ENCODE measurements around the gene COA8. TPM values are rescaled to one million over a fixed set of nuclear protein-coding genes. Genes with fewer than 3 reads are reported as not detected.

COA8 gene
- total and polyA plus RNA-seq, 2 donors (not counting 1 experiment from before 2014, with no cell fraction given): 25.5 to 26.4 TPM

DNA sequence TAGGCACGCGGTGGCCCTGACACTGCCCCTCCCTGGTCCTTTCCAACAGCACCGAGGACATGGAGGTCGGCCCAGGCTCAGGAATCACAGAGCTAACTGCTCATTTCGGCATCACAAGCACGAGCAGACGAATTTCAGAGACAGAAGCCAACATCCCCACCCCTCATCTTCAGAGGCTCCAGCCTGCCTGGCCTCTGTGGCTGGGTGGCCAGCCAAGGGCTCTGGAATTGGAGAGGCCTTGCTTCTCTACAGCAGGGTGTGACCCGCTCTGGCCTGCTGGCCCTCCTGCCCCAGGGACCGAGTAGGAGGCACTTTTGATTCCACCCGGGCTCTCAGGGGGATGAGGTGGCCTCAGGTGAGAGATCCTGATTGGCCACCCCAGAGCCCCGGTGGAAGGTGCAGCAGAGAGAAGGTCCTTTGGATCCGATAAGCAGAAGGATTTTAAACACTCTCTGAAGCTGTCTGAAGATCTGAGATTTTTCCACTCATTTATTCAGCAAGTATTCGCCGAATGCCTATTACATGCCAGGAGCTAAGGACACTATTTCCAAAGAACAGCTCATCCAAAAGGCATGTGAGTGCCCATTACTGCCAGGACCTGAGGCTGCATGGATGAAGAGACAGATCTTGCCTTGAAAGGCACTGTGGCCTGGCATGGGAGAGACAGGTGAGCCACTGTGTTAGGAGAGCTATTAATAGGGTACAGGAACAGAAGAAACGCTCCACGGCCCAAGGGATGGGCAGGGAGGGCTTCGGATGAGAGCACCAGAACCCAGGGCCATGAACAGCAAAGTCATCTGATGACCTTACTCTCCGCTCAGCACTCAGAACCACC lies 10.5 kb upstream of the COA8 start:
- peaks cover 21% of the 10 kb centered on the region for H3K4me1 ChIP-seq (ENCODE audit: control insufficient read depth, extremely low read depth, insufficient read depth, low read length)
- H3K27me3 ChIP-seq (ENCODE audit: control insufficient read depth, insufficient read depth, low read length): no peaks in the 10 kb centered on the region
- DNase-seq (ENCODE audit: low read depth in 2 of 2): peak in 1 of 2 donors; percentile 78
- H3K9me3 ChIP-seq (ENCODE audit: control insufficient read depth, insufficient read depth, low read depth, low read length): no peaks in the 10 kb centered on the region
- TF ChIP-seq, protein P1, sequence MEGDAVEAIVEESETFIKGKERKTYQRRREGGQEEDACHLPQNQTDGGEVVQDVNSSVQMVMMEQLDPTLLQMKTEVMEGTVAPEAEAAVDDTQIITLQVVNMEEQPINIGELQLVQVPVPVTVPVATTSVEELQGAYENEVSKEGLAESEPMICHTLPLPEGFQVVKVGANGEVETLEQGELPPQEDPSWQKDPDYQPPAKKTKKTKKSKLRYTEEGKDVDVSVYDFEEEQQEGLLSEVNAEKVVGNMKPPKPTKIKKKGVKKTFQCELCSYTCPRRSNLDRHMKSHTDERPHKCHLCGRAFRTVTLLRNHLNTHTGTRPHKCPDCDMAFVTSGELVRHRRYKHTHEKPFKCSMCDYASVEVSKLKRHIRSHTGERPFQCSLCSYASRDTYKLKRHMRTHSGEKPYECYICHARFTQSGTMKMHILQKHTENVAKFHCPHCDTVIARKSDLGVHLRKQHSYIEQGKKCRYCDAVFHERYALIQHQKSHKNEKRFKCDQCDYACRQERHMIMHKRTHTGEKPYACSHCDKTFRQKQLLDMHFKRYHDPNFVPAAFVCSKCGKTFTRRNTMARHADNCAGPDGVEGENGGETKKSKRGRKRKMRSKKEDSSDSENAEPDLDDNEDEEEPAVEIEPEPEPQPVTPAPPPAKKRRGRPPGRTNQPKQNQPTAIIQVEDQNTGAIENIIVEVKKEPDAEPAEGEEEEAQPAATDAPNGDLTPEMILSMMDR (conservative IDR thresholded peaks at IDR 0.05 in 1 of 2, IDR thresholded peaks at IDR 0.05 in 1 of 2; ENCODE audit: low read depth in 1 of 2, low read length in 2 of 2): no peak
- TF ChIP-seq EZH2 (IDR thresholded peaks at IDR 0.05; ENCODE audit: low read length, missing control alignments): no peak
- H3K79me2 ChIP-seq (ENCODE audit: control insufficient read depth, insufficient read depth, low read length): peaks cover 12% of the 10 kb centered on the region
- no peak overlapping the region for H2AFZ ChIP-seq (ENCODE audit: low read length)
- H3K36me3 ChIP-seq (ENCODE audit: control insufficient read depth, insufficient read depth, low read length): no peaks in the 10 kb centered on the region
- no peak overlapping the region for H3K9ac ChIP-seq (ENCODE audit: insufficient read depth, low read length)
- peak overlapping the region; percentile 83 for H3K4me2 ChIP-seq (ENCODE audit: extremely low read depth, insufficient read depth, low read length)
- peak overlapping the region; percentile 33 for H3K27ac ChIP-seq (ENCODE audit: insufficient read depth, low read length)
- no peaks in the 10 kb centered on the region for H4K20me1 ChIP-seq (ENCODE audit: control insufficient read depth, extremely low read depth, insufficient read depth, low read length)
- H3K4me3 ChIP-seq (replicated peaks in 1 of 4; ENCODE audit: control extremely low read depth in 1 of 4, insufficient read depth in 1 of 4, low read depth in 3 of 4, low read length in 4 of 4): no peak overlapping the region

DNA sequence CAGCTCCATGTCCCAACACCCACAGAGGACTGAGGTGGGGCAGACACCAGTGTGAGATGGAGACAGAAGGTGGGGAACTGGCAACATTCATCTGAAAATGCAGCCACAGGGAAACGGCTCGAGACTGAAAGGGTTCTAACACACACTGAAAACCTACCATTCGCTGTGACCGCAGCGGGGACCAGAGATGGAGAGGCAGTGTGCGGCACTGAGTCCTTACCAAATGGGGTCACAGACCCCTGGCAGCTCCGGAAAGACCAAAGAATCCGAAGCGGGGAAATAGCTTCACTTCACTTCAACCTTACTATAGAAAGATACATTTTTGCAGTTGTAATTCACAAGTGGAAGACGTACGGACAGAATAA lies 9.9 kb upstream of the COA8 start:
- no peak for DNase-seq (ENCODE audit: low read depth in 2 of 2)
- Histone ChIP-seq H3K4me1 (ENCODE audit: control insufficient read depth, extremely low read depth, insufficient read depth, low read length) (peaks cover 24% of the 10 kb centered on the region), H3K27ac (ENCODE audit: insufficient read depth, low read length) (no peak overlapping the region), H3K4me3 (replicated peaks in 1 of 4; ENCODE audit: control extremely low read depth in 1 of 4, insufficient read depth in 1 of 4, low read depth in 3 of 4, low read length in 4 of 4) (no peak overlapping the region), H2AFZ (ENCODE audit: low read length) (no peak overlapping the region), H3K36me3 (ENCODE audit: control insufficient read depth, insufficient read depth, low read length) (no peaks in the 10 kb centered on the region), H3K4me2 (ENCODE audit: extremely low read depth, insufficient read depth, low read length) (peak overlapping the region; percentile 15), H3K79me2 (ENCODE audit: control insufficient read depth, insufficient read depth, low read length) (peaks cover 16% of the 10 kb centered on the region), H3K9ac (ENCODE audit: insufficient read depth, low read length) (no peak overlapping the region), H4K20me1 (ENCODE audit: control insufficient read depth, extremely low read depth, insufficient read depth, low read length) (no peaks in the 10 kb centered on the region), H3K27me3 (ENCODE audit: control insufficient read depth, insufficient read depth, low read length) (no peaks in the 10 kb centered on the region), H3K9me3 (ENCODE audit: control insufficient read depth, insufficient read depth, low read depth, low read length) (no peaks in the 10 kb centered on the region)
- no peak for TF ChIP-seq EZH2 (IDR thresholded peaks at IDR 0.05; ENCODE audit: low read length, missing control alignments)
- TF ChIP-seq, protein P1 (conservative IDR thresholded peaks at IDR 0.05 in 1 of 2, IDR thresholded peaks at IDR 0.05 in 1 of 2; ENCODE audit: low read depth in 1 of 2, low read length in 2 of 2): no peak

DNA sequence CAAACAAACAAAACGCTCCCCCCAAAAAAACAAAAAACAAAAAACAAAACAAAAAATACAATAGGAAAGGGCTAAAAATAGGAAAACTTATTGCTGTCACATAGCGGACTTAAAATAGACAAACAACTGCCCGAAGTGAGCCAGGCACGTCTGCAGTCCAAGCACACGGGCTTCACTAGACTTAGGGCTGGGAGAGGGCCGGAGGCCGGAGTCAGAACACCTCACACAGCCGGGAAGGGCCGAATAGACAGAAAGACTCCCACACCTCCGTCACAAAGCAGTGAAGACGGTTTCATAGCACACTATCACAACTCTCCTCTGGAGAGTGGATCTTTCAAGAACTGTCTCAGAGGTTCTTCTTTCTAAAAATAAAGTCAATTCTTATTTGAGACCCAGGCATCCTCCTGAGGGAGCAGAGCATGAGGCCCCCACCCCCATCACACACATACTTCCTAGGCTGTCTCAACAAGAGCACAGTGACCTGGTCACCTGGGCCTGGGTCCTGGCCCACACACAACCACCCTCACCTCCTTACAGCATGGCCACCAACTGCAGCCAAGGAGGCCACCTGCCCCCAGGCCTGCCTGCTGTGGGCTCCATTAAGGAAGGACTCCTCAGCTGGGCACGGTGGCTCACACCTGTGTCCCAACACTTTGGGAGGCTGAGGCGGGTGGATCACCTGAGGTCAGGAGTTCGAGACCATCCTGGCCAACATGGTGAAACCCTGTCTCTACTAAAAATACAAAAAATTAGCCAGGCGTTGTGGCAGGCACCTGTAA lies 7.0 kb upstream of the COA8 start:
- Histone ChIP-seq H3K79me2 (ENCODE audit: control insufficient read depth, insufficient read depth, low read length) (peaks cover 41% of the 10 kb centered on the region), H3K4me1 (ENCODE audit: control insufficient read depth, extremely low read depth, insufficient read depth, low read length) (peaks cover 31% of the 10 kb centered on the region), H3K36me3 (ENCODE audit: control insufficient read depth, insufficient read depth, low read length) (no peaks in the 10 kb centered on the region), H3K9ac (ENCODE audit: insufficient read depth, low read length) (no peak overlapping the region), H3K9me3 (ENCODE audit: control insufficient read depth, insufficient read depth, low read depth, low read length) (no peaks in the 10 kb centered on the region), H3K4me2 (ENCODE audit: extremely low read depth, insufficient read depth, low read length) (no peak overlapping the region), H2AFZ (ENCODE audit: low read length) (no peak overlapping the region), H3K27me3 (ENCODE audit: control insufficient read depth, insufficient read depth, low read length) (no peaks in the 10 kb centered on the region), H3K4me3 (replicated peaks in 1 of 4; ENCODE audit: control extremely low read depth in 1 of 4, insufficient read depth in 1 of 4, low read depth in 3 of 4, low read length in 4 of 4) (no peak overlapping the region), H4K20me1 (ENCODE audit: control insufficient read depth, extremely low read depth, insufficient read depth, low read length) (no peaks in the 10 kb centered on the region), H3K27ac (ENCODE audit: insufficient read depth, low read length) (no peak overlapping the region)
- TF ChIP-seq, protein P1 (conservative IDR thresholded peaks at IDR 0.05 in 1 of 2, IDR thresholded peaks at IDR 0.05 in 1 of 2; ENCODE audit: low read depth in 1 of 2, low read length in 2 of 2): no peak
- TF ChIP-seq EZH2 (IDR thresholded peaks at IDR 0.05; ENCODE audit: low read length, missing control alignments): no peak
- no peak for DNase-seq (ENCODE audit: low read depth in 2 of 2)

Data from fibroblast of lung (primary cell).